ENCODE results near the gene EIF5. TPM values are rescaled to one million over a fixed set of nuclear protein-coding genes. Genes with fewer than 3 reads are reported as not detected.
A peak's percentile ranks its signal among the peaks of the same experiment; 100 is the strongest.

EIF5 gene
- total RNA-seq, 4 donors from 2014 or later = 118 to 237 (median 159) TPM

DNA sequence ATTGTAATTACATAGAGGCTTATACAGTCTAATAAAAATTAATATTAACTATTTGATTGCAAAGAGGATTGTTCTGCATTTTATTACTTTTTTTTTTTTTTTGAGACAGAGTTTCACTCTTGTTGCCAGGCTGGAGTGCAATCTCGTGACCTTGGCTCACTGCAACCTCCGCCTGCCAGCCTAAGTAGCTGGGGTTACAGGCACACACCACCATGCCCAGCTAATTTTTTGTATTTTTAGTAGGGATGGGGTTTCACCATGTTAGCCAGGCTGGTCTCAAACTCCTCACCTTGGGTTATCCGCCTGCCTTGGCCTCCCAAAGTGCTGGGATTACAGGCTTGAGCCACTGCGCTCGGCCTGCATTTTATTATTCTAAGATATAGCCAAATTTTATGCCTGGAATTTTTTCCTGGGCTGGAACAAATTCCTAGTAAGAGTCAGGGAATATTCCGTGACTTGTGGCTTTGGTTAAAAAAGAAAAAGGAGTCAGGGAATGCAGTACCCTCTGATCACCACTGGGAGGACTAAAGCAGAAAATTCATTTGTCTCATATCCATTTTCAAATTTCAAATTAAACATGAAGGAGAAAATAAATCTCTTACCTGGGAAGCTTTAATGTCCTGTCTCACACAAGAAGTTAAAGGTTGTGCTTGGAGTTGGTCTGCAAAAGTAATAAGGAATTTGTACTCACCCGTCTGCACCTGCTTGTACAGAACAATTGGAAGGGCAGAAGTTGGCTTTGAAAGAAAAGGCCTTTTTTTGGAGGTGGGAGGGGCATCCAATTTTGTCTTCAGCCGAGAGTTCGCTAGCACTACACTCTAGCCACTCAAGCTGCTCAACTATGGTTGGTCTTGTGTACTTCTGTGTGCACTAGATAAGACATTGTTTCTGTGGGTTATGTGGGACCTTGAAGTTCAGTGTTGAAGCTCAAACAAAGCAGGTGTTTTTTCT, 59.9 kb downstream of the EIF5 start:
- Histone ChIP-seq H3K27me3 (no peaks in the 10 kb centered on the region), H3K4me3 (no peak overlapping the region), H3K4me1 (peaks cover 73 to 97% (median 93%) of the 10 kb centered on the region in 4 donors), H3K36me3 (no peaks in the 10 kb centered on the region), H3K9me3 (no peaks in the 10 kb centered on the region), H3K27ac (replicated peaks in 1 of 4) (peak overlapping the region in 3 of 4 donors; percentile 7 to 37 (median 14))
- DNase-seq (ENCODE audit: extremely low spot score) = no peak
- TF ChIP-seq POLR2AphosphoS5 (IDR thresholded peaks at IDR 0.05) = no peak
- TF ChIP-seq, protein P1, sequence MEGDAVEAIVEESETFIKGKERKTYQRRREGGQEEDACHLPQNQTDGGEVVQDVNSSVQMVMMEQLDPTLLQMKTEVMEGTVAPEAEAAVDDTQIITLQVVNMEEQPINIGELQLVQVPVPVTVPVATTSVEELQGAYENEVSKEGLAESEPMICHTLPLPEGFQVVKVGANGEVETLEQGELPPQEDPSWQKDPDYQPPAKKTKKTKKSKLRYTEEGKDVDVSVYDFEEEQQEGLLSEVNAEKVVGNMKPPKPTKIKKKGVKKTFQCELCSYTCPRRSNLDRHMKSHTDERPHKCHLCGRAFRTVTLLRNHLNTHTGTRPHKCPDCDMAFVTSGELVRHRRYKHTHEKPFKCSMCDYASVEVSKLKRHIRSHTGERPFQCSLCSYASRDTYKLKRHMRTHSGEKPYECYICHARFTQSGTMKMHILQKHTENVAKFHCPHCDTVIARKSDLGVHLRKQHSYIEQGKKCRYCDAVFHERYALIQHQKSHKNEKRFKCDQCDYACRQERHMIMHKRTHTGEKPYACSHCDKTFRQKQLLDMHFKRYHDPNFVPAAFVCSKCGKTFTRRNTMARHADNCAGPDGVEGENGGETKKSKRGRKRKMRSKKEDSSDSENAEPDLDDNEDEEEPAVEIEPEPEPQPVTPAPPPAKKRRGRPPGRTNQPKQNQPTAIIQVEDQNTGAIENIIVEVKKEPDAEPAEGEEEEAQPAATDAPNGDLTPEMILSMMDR (IDR thresholded peaks at IDR 0.05) = peak; percentile 81 to 91 (median 81)
- intact Hi-C loops (cut with DNase I) = no loop called here
- WGBS = 46% methylated on average over 9 of the region's 9 CpGs

Small RNA genes lying within 50 kb of the gene (small RNA-seq; reads per million reads assigned to genes)
- 7.6 to 14.8 (median 9.2) reads per million in 3 donors for gene SNORA28

Other genes with a start within 250 kb of the EIF5 start
- 1 to 10 TPM in 3 of 4 donors, under 1 TPM in 1; 0.42 to 2.0 (median 1.2) TPM for gene EXOC3L4, start 239.5 kb upstream of the EIF5 start, total RNA-seq
- gene TNFAIP2, start 210.8 kb upstream of the EIF5 start, total RNA-seq = 100 to 1,000 TPM in 1 of 4 donors, 10 to 100 TPM in 3; 29.0 to 104 (median 74.0) TPM
- 10 to 100 TPM; 57.4 to 78.1 (median 68.1) TPM for gene MARK3, start 51.2 kb downstream of the EIF5 start, total RNA-seq
- gene CKB, start 188.6 kb downstream of the EIF5 start, total RNA-seq = 1,000 to 10,000 TPM in 3 of 4 donors, 100 to 1,000 TPM in 1; 917 to 1,843 (median 1,284) TPM
- gene TRMT61A, start 195.0 kb downstream of the EIF5 start, total RNA-seq = 10 to 100 TPM; 28.7 to 50.0 (median 35.2) TPM
- 10 to 100 TPM; 27.4 to 34.7 (median 28.3) TPM for gene BAG5, start 228.4 kb downstream of the EIF5 start, total RNA-seq
- 10 to 100 TPM; 26.8 to 46.1 (median 37.6) TPM for gene COA8, start 228.7 kb downstream of the EIF5 start, total RNA-seq